Activated T-helper 17 cell treated with anti-CD3 and anti-CD28 coated beads, Interleukin-2, amount 50 U/mL, for 72 hours (primary cell): ENCODE measurements around the gene CACNB2. TPM values are rescaled to one million over a fixed set of nuclear protein-coding genes. Genes with fewer than 3 reads are reported as not detected.

Experiments
- ATAC-seq: fragments of 150-1000 bp; cut with Tn5 transposase; replicated peaks from 2 replicates; pipeline ENCODE4 v1.10.0; 2021; ENCODE audit warnings: mild to moderate bottlenecking, moderate library complexity
- H3K27ac Mint-ChIP-seq: one replicate; pipeline ENCODE4 v1.8.0; 2022; ENCODE audit warnings: mixed read lengths
- H3K27me3 Mint-ChIP-seq: one replicate; pipeline ENCODE4 v1.8.0; 2022; ENCODE audit warnings: mixed read lengths
- H3K36me3 Mint-ChIP-seq: one replicate; pipeline ENCODE4 v1.8.0; 2022; ENCODE audit warnings: low read depth, mild to moderate bottlenecking, mixed read lengths
- H3K4me1 Mint-ChIP-seq: one replicate; pipeline ENCODE4 v1.8.0; 2022; ENCODE audit warnings: mixed read lengths
- H3K4me3 Mint-ChIP-seq: one replicate; pipeline ENCODE4 v1.8.0; 2022; ENCODE audit warnings: mild to moderate bottlenecking, mixed read lengths
- H3K9me3 Mint-ChIP-seq: one replicate; pipeline ENCODE4 v1.8.0; 2022; ENCODE audit warnings: mixed read lengths
- total RNA-seq, 2 donors: library from RNA; stranded (reverse); gene quantifications; one replicate each; pipeline ENCODE4 v1.2.3, GENCODE V29; 2022

CACNB2 gene
- total RNA-seq, 2 donors from 2014 or later = not detected

DNA sequence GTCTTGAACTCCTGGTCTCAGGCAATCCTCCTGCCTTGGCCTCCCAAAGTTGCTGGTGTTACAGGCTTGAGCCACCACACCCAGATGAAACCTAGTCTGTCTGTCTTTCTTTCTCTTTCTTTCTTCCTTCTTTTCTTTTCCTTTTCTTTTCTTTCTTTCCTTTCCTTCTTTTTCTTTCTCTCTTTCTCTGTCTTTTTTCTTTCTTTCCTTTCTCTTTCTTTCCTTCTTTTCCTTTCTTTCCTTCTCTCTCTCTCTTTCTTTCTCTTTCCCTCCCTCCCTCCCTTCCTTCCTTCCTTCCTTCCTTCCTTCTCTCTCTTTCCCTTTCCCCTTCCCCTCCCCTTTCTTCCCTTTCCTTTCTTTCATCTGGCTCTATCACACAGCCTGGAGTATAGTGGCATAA is 185.2 kb downstream of the CACNB2 start:
- Mint-ChIP-seq H3K9me3 (no peaks in the 10 kb centered on the region), H3K4me1 (no peaks in the 10 kb centered on the region), H3K27ac (no peak overlapping the region), H3K27me3 (no peaks in the 10 kb centered on the region), H3K36me3 (no peaks in the 10 kb centered on the region), H3K4me3 (no peak overlapping the region)
- no peak for ATAC-seq

- Mint-ChIP-seq H3K36me3 (no peaks in the 10 kb centered on the region), H3K27ac (no peak overlapping the region), H3K9me3 (no peaks in the 10 kb centered on the region), H3K4me1 (no peaks in the 10 kb centered on the region), H3K27me3 (no peaks in the 10 kb centered on the region), H3K4me3 (no peak overlapping the region)
- no peak for ATAC-seq
Observed at GRCh38 chr10:18325889-18326531, 185.8 kb downstream of the CACNB2 start.

GRCh38 chr10:18328941-18329340 is 188.7 kb downstream of the CACNB2 start:
- H3K27ac Mint-ChIP-seq = no peak overlapping the region
- no peaks in the 10 kb centered on the region for H3K4me1 Mint-ChIP-seq
- no peaks in the 10 kb centered on the region for H3K9me3 Mint-ChIP-seq
- no peak overlapping the region for H3K4me3 Mint-ChIP-seq
- no peaks in the 10 kb centered on the region for H3K36me3 Mint-ChIP-seq
- H3K27me3 Mint-ChIP-seq = no peaks in the 10 kb centered on the region
- ATAC-seq = no peak

- H3K4me1 Mint-ChIP-seq = no peaks in the 10 kb centered on the region
- H3K27ac Mint-ChIP-seq = no peak overlapping the region
- ATAC-seq = no peak
- no peaks in the 10 kb centered on the region for H3K36me3 Mint-ChIP-seq
- no peak overlapping the region for H3K4me3 Mint-ChIP-seq
- H3K9me3 Mint-ChIP-seq = no peaks in the 10 kb centered on the region
- no peaks in the 10 kb centered on the region for H3K27me3 Mint-ChIP-seq
Observed at GRCh38 chr10:18332048-18332447, 191.8 kb downstream of the CACNB2 start.

GRCh38 chr10:18332484-18332883 is 192.3 kb downstream of the CACNB2 start:
- Mint-ChIP-seq H3K36me3 (no peaks in the 10 kb centered on the region), H3K9me3 (no peaks in the 10 kb centered on the region), H3K27me3 (no peaks in the 10 kb centered on the region), H3K27ac (no peak overlapping the region), H3K4me1 (no peaks in the 10 kb centered on the region), H3K4me3 (no peak overlapping the region)
- no peak for ATAC-seq

GRCh38 chr10:18333621-18334020 is 193.4 kb downstream of the CACNB2 start:
- Mint-ChIP-seq H3K27ac (no peak overlapping the region), H3K27me3 (no peaks in the 10 kb centered on the region), H3K36me3 (no peaks in the 10 kb centered on the region), H3K4me1 (no peaks in the 10 kb centered on the region), H3K9me3 (no peaks in the 10 kb centered on the region), H3K4me3 (no peak overlapping the region)
- no peak for ATAC-seq

DNA sequence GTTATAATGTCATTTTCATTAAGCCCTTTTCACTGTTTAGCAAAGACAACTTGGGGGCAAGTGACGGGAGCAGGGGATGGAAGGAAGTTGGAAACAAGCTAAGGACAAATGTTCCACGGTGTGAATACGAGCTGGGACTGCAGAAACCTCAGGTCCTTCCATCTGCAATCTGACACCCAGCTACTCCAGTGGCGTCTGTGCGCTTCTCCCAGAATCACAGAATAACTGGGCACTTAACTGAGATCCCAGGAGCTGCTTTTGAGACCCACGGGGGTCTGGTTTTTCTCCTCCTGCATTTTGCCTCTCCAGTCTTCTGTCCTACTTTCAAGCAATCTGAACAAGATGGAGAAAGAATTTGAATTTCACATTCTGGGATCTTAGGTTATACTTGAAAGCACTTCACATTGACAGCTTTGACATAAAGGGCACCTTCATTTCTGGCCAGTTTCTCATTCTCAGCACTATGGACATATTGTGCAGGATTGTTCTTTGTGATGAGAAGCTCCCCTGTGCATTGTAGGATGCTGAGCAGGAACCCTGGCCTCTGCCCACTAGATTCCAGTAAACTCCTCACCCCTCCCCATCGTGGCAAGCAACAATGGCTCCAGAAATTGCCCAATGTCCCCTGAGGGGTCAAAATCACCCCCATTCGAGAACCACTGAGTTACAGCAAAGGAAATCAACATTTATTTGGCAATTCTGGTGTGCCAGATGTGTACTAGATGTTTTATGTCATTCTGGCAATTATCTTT is 194.1 kb downstream of the CACNB2 start:
- H3K4me3 Mint-ChIP-seq = no peak overlapping the region
- no peaks in the 10 kb centered on the region for H3K9me3 Mint-ChIP-seq
- ATAC-seq = no peak
- no peak overlapping the region for H3K27ac Mint-ChIP-seq
- no peaks in the 10 kb centered on the region for H3K4me1 Mint-ChIP-seq
- no peaks in the 10 kb centered on the region for H3K36me3 Mint-ChIP-seq
- no peaks in the 10 kb centered on the region for H3K27me3 Mint-ChIP-seq

- H3K27ac Mint-ChIP-seq = no peak overlapping the region
- no peaks in the 10 kb centered on the region for H3K9me3 Mint-ChIP-seq
- peaks cover 6% of the 10 kb centered on the region for H3K27me3 Mint-ChIP-seq
- H3K4me3 Mint-ChIP-seq = no peak overlapping the region
- no peaks in the 10 kb centered on the region for H3K36me3 Mint-ChIP-seq
- no peak for ATAC-seq
- H3K4me1 Mint-ChIP-seq = no peaks in the 10 kb centered on the region
Observed at GRCh38 chr10:18340496-18341051, 200.3 kb downstream of the CACNB2 start.

- no peak for ATAC-seq
- Mint-ChIP-seq H3K9me3 (no peaks in the 10 kb centered on the region), H3K27me3 (peaks cover 7% of the 10 kb centered on the region), H3K4me1 (no peaks in the 10 kb centered on the region), H3K36me3 (no peaks in the 10 kb centered on the region), H3K27ac (no peak overlapping the region), H3K4me3 (no peak overlapping the region)
Observed at GRCh38 chr10:18341055-18341454, 200.8 kb downstream of the CACNB2 start.

DNA sequence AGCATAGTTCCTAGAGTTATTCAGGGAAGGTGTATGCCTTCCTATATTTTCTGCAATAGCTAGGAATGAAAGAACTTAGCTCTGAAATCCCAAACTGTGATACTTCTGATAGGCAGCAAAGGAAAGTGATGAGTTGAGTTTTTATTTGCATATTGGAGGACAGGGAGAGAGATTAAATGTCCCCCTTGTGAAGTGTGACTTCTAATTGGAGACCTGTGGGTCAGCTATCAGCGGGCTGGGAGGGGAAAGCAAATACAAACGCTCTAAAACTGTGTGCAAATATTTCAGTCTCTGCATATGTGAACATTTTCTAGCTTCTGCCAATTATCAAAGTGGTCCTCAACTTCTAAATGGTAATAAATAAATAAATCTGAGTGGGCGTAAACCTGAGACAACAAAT is 203.3 kb downstream of the CACNB2 start:
- ATAC-seq = no peak
- no peaks in the 10 kb centered on the region for H3K9me3 Mint-ChIP-seq
- H3K27me3 Mint-ChIP-seq = peaks cover 11% of the 10 kb centered on the region
- no peaks in the 10 kb centered on the region for H3K36me3 Mint-ChIP-seq
- H3K27ac Mint-ChIP-seq = no peak overlapping the region
- no peak overlapping the region for H3K4me3 Mint-ChIP-seq
- no peaks in the 10 kb centered on the region for H3K4me1 Mint-ChIP-seq

GRCh38 chr10:18345308-18345707 is 205.1 kb downstream of the CACNB2 start:
- Mint-ChIP-seq H3K4me3 (no peak overlapping the region), H3K9me3 (no peaks in the 10 kb centered on the region), H3K27ac (no peak overlapping the region), H3K27me3 (peaks cover 11% of the 10 kb centered on the region), H3K36me3 (no peaks in the 10 kb centered on the region), H3K4me1 (no peaks in the 10 kb centered on the region)
- no peak for ATAC-seq

DNA sequence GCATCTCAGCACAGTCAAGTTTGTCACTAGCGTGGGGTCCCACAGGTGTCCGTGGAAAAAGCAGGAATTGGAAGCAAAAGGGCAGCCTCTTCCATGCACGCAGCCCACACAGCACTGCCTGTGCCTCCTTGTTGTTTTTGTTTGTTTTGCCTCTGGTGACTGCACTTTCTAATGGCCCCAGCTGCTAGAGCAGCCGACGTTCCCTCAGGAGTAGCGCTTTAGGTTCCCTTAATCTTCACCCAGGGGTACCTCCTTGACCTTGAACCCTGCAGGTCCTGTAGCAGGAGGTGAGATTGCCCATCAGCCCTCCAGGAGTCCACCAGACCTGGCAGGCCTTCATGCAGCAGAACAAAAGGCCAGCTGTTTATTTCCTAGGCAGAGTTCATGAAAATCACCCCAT is 210.1 kb downstream of the CACNB2 start:
- Mint-ChIP-seq H3K36me3 (no peaks in the 10 kb centered on the region), H3K4me3 (no peak overlapping the region), H3K9me3 (no peaks in the 10 kb centered on the region), H3K4me1 (no peaks in the 10 kb centered on the region), H3K27me3 (peaks cover 9% of the 10 kb centered on the region), H3K27ac (no peak overlapping the region)
- ATAC-seq = no peak

GRCh38 chr10:18351421-18351820 is 211.2 kb downstream of the CACNB2 start:
- no peak overlapping the region for H3K4me3 Mint-ChIP-seq
- no peaks in the 10 kb centered on the region for H3K4me1 Mint-ChIP-seq
- H3K9me3 Mint-ChIP-seq = no peaks in the 10 kb centered on the region
- H3K27me3 Mint-ChIP-seq = peaks cover 7% of the 10 kb centered on the region
- H3K27ac Mint-ChIP-seq = no peak overlapping the region
- ATAC-seq = no peak
- H3K36me3 Mint-ChIP-seq = no peaks in the 10 kb centered on the region

DNA sequence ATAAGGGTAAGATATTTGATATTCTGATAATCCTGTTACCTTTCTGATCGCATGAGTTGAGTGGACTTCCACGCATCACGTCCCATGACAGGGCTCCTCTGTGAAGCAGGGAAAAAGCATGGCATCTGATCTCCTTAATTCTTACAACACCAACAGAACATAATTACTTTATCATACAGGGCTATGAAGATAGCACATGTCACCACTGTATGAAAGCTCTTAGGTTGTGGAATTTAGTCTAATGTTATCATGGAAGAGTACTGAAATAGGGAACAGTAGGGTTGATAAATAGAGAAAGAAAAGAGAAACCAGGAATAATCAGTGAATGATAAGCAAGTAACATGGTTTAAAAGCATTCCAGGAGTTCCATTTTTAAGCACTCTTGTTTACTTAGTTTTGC is 212.0 kb downstream of the CACNB2 start:
- Mint-ChIP-seq H3K27ac (no peak overlapping the region), H3K27me3 (peaks cover 7% of the 10 kb centered on the region), H3K4me3 (no peak overlapping the region), H3K4me1 (no peaks in the 10 kb centered on the region), H3K36me3 (no peaks in the 10 kb centered on the region), H3K9me3 (no peaks in the 10 kb centered on the region)
- no peak for ATAC-seq

- Mint-ChIP-seq H3K4me3 (no peak overlapping the region), H3K36me3 (no peaks in the 10 kb centered on the region), H3K4me1 (no peaks in the 10 kb centered on the region), H3K27me3 (peaks cover 5% of the 10 kb centered on the region), H3K9me3 (peaks cover 3% of the 10 kb centered on the region), H3K27ac (no peak overlapping the region)
- ATAC-seq = no peak
Observed at GRCh38 chr10:18359812-18360211, 219.6 kb downstream of the CACNB2 start.
